Gastrocnemius medialis (tissue), 4 donors: ENCODE measurements around the gene CACNA2D3.

Experiments
- CTCF ChIP-seq, 5 experiments: fragments of 450-650 bp in 3 of 5; fragments of 200-600 bp in 2 of 5; sonication (generic) in 2 of 5; IDR thresholded peaks in 4 of 5; conservative IDR thresholded peaks in 1 of 5; 1 replicate in 4 of 5; 2 replicates in 1 of 5; pipeline ENCODE4 v1.5.1; 2016 to 2019; ENCODE audit warnings: antibody characterized with exemption in 5 of 5, mild to moderate bottlenecking in 3 of 5, moderate library complexity in 3 of 5
- POLR2A ChIP-seq, 2 donors: fragments of 450-650 bp; IDR thresholded peaks; one replicate each; pipeline ENCODE4 v1.6.1; 2017; ENCODE audit warnings: antibody characterized with exemption in 2 of 2, mild to moderate bottlenecking in 2 of 2, moderate library complexity in 2 of 2

DNA sequence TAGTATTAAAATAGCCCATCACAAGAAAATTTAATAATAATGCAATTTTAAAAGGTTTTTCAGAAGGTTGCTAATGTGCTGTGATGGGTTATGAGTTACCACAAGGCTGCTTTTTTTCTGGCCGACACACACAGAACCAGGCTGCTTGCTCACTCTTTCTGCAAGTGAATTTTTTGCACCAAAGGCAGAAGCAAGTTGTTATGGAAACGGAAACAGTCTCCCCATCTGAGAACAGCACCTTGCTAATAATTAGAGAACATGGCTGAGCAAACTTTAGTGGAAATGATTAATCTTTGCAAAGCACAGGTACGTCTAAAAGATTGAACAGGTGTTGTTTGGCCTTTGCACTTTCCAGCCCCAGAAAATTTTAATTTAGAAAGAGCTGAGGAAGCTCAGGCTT is 51.0 kb downstream of the CACNA2D3 start:
- TF ChIP-seq CTCF (IDR thresholded peaks at IDR 0.05 in 4 of 5, conservative IDR thresholded peaks at IDR 0.05 in 1 of 5) (no peak), POLR2A (IDR thresholded peaks at IDR 0.05) (no peak)
